Ishikawa (cell line): ENCODE measurements around the gene NTM.

Experiments
- CEBPB ChIP-seq: IDR thresholded peaks from 2 replicates; pipeline ENCODE4 v1.6.1; 2012
- CREB1 ChIP-seq: IDR thresholded peaks from 2 replicates; pipeline ENCODE4 v1.6.1; 2012; ENCODE audit warnings: low read depth
- EGR1 ChIP-seq: IDR thresholded peaks from 2 replicates; pipeline ENCODE4 v1.6.1; 2012
- EP300 ChIP-seq: IDR thresholded peaks from 2 replicates; pipeline ENCODE4 v1.6.1; 2012; ENCODE audit warnings: borderline replicate concordance
- FOXM1 ChIP-seq: IDR thresholded peaks from 2 replicates; pipeline ENCODE4 v1.6.1; 2012; ENCODE audit warnings: low read depth, borderline replicate concordance
- MAX ChIP-seq: IDR thresholded peaks from 2 replicates; pipeline ENCODE4 v1.6.1; 2012
- NFIC ChIP-seq: IDR thresholded peaks from 2 replicates; pipeline ENCODE4 v1.6.1; 2012
- RAD21 ChIP-seq: IDR thresholded peaks from 2 replicates; pipeline ENCODE4 v1.6.1; 2012; ENCODE audit warnings: low read depth
- REST ChIP-seq: IDR thresholded peaks from 2 replicates; pipeline ENCODE4 v1.6.1; 2012; ENCODE audit warnings: low read depth, mild to moderate bottlenecking
- TAF1 ChIP-seq: IDR thresholded peaks from 2 replicates; pipeline ENCODE4 v1.6.1; 2012; ENCODE audit warnings: low read depth, mild to moderate bottlenecking
- TCF12 ChIP-seq: IDR thresholded peaks from 2 replicates; pipeline ENCODE4 v1.6.1; 2012; ENCODE audit warnings: low read depth
- TEAD4 ChIP-seq: IDR thresholded peaks from 2 replicates; pipeline ENCODE4 v1.6.1; 2012
- USF1 ChIP-seq: IDR thresholded peaks from 2 replicates; pipeline ENCODE4 v1.6.1; 2012
- YY1 ChIP-seq: IDR thresholded peaks from 2 replicates; pipeline ENCODE4 v1.6.1; 2012; ENCODE audit warnings: low read depth
- ZBTB7A ChIP-seq: IDR thresholded peaks from 2 replicates; pipeline ENCODE4 v1.6.1; 2012; ENCODE audit warnings: low read depth

Gene NTM

GRCh38 chr11:131690362-131690761, 319.9 kb downstream of the NTM start:
- no peak for TF ChIP-seq RAD21
- no peak for TF ChIP-seq TAF1
- no peak for TF ChIP-seq EP300
- TF ChIP-seq ZBTB7A = no peak
- no peak for TF ChIP-seq FOXM1
- TF ChIP-seq YY1 = no peak

GRCh38 chr11:131690776-131691175, 320.4 kb downstream of the NTM start:
- no peak for TF ChIP-seq USF1
- no peak for TF ChIP-seq RAD21
- no peak for TF ChIP-seq EP300
- TF ChIP-seq CREB1 = no peak
- no peak for TF ChIP-seq CEBPB
- no peak for TF ChIP-seq EGR1
- no peak for TF ChIP-seq ZBTB7A
- TF ChIP-seq YY1 = no peak
- TF ChIP-seq FOXM1 = no peak
- no peak for TF ChIP-seq REST
- TF ChIP-seq TAF1 = no peak
- TF ChIP-seq MAX = no peak
- TF ChIP-seq NFIC = no peak
- no peak for TF ChIP-seq TEAD4
- TF ChIP-seq TCF12 = no peak

GRCh38 chr11:131691181-131692041, 321.0 kb downstream of the NTM start:
- TF ChIP-seq YY1 (peak; percentile 41; the same call in 1 of the 2 replicates), TEAD4 (no peak)

GRCh38 chr11:131692151-131692550, 321.7 kb downstream of the NTM start:
- TF ChIP-seq RAD21 (no peak), TAF1 (no peak), NFIC (no peak), REST (no peak), CEBPB (no peak)

GRCh38 chr11:131692961-131693360, 322.5 kb downstream of the NTM start:
- TF ChIP-seq FOXM1 (no peak), USF1 (no peak)

GRCh38 chr11:131693756-131694155, 323.3 kb downstream of the NTM start:
- TF ChIP-seq NFIC = no peak
- no peak for TF ChIP-seq EGR1
- TF ChIP-seq TEAD4 = no peak
- TF ChIP-seq CREB1 = no peak
- no peak for TF ChIP-seq CEBPB
- TF ChIP-seq TAF1 = no peak
- no peak for TF ChIP-seq ZBTB7A
- no peak for TF ChIP-seq YY1
- no peak for TF ChIP-seq REST
- no peak for TF ChIP-seq TCF12
- no peak for TF ChIP-seq EP300
- TF ChIP-seq USF1 = no peak
